HL-60 (cell line): ENCODE results near the gene RPS14.
A peak's percentile ranks its signal among the peaks of the same experiment; 100 is the strongest.

Experiments
- DNase-seq, 2 experiments: peaks; one replicate each; pipeline ENCODE4 v3.0.0-alpha.2; 2010 to 2020; ENCODE audit warnings: low read depth in 1 of 2, low spot score in 1 of 2
- H3K27ac ChIP-seq: fragments of 250-450 bp; sonication (Bioruptor Pico); replicated peaks from 2 replicates; pipeline ENCODE4 v1.5.1; 2020; ENCODE audit warnings: mild to moderate bottlenecking, moderate library complexity
- H3K27me3 ChIP-seq: fragments of 250-450 bp; sonication (Bioruptor Pico); 2 replicates; pipeline ENCODE4 v1.5.1; 2021; ENCODE audit warnings: mild to moderate bottlenecking, moderate library complexity; ENCODE audit not compliant: insufficient read depth, poor library complexity, severe bottlenecking
- H3K4me3 ChIP-seq: replicated peaks from 2 replicates; pipeline ENCODE4 v1.5.1; 2011; ENCODE audit warnings: mild to moderate bottlenecking, control low read depth, low read length; ENCODE audit not compliant: insufficient read depth
- GABPA ChIP-seq: IDR thresholded peaks from 2 replicates; pipeline ENCODE4 v1.6.1; 2012; ENCODE audit warnings: low read depth
- POLR2AphosphoS5 ChIP-seq: IDR thresholded peaks from 2 replicates; pipeline ENCODE4 v1.6.1; 2012; ENCODE audit warnings: low read depth
- SPI1 ChIP-seq: IDR thresholded peaks from 2 replicates; pipeline ENCODE4 v1.6.1; 2012; ENCODE audit warnings: low read depth, mild to moderate bottlenecking, borderline replicate concordance
- TF ChIP-seq, protein P1 (sequence below): IDR thresholded peaks from one replicate; pipeline ENCODE4 v1.5.1; 2011; ENCODE audit warnings: low read length, control low read depth, inconsistent platforms; ENCODE audit not compliant: insufficient read depth
- TF ChIP-seq, protein P2 (sequence below): IDR thresholded peaks from 2 replicates; pipeline ENCODE4 v1.6.1; 2012; ENCODE audit warnings: low read depth; ENCODE audit not compliant: insufficient replicate concordance

RPS14 gene

DNA sequence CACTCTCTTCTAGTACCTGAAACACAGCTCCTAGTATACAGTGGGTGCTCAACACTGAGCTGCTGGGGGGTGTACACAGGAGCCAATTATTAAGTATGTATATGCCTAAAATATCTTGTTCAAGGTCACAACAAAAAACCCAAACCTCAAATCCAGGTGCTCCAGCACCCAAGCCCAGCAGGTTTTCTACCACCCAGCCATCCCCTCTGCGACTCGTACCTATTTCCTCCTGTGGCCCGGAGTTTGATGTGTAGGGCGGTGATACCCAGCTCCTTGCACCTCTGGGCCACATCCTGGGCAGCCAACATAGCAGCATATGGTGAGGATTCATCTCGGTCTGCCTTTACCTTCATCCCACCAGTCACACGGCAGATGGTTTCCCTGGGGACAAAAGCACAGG is 3.0 kb downstream of the RPS14 start:
- H3K4me3 ChIP-seq = no peak overlapping the region
- TF ChIP-seq POLR2AphosphoS5 (peak; percentile 37), GABPA (no peak)
- DNase-seq = no peak
- no peak overlapping the region; the same call in 1 of the 2 replicates for H3K27ac ChIP-seq
- no peaks in the 10 kb centered on the region for H3K27me3 ChIP-seq

DNA sequence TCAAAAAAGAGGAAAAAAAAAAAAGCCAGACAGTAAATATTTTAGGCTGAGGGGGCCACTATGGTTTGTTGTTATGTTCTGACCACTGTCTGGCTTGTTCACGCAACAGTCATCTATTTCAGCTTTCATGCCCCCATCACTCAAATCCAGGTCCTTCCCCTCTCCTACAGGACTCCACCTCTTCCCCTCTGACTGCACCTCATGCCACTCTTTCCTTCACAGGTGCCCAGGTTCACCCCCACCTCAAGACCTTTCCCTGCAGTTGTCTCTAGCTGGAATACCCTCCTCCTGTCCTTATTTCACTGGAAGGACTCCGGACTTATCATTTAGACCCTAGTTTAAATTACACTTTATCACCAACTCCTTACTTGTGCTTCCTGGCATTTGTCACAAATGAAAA is 3.5 kb downstream of the RPS14 start:
- no peak for DNase-seq
- no peak overlapping the region for H3K4me3 ChIP-seq
- no peaks in the 10 kb centered on the region for H3K27me3 ChIP-seq
- no peak for TF ChIP-seq SPI1
- TF ChIP-seq, protein P1, sequence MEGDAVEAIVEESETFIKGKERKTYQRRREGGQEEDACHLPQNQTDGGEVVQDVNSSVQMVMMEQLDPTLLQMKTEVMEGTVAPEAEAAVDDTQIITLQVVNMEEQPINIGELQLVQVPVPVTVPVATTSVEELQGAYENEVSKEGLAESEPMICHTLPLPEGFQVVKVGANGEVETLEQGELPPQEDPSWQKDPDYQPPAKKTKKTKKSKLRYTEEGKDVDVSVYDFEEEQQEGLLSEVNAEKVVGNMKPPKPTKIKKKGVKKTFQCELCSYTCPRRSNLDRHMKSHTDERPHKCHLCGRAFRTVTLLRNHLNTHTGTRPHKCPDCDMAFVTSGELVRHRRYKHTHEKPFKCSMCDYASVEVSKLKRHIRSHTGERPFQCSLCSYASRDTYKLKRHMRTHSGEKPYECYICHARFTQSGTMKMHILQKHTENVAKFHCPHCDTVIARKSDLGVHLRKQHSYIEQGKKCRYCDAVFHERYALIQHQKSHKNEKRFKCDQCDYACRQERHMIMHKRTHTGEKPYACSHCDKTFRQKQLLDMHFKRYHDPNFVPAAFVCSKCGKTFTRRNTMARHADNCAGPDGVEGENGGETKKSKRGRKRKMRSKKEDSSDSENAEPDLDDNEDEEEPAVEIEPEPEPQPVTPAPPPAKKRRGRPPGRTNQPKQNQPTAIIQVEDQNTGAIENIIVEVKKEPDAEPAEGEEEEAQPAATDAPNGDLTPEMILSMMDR = no peak
- peak; percentile 9; the same call in 1 of the 2 replicates for TF ChIP-seq POLR2AphosphoS5
- no peak for TF ChIP-seq GABPA
- no peak overlapping the region for H3K27ac ChIP-seq

DNA sequence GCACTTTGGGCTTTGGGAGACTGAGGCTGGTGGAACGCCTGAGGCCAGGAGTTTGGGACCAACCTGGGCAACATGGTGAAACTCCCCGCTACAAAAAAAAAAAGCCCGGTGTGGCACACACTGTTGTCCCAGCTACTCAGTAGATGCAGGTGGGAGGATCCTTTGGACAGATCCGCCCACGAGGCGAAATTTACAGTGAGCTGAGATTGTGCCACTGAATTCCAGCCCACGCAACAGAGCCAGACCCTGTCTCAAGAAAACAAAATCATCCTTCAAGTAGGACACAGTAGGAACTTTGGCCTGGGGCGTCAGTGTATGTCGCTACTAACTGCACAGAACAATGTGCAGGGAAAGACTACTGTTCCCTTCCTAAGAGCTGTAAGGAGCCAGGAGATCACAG is 4.8 kb downstream of the RPS14 start:
- Histone ChIP-seq H3K27ac (no peak overlapping the region), H3K4me3 (no peak overlapping the region), H3K27me3 (no peaks in the 10 kb centered on the region)
- DNase-seq = no peak
- TF ChIP-seq POLR2AphosphoS5 (no peak), SPI1 (no peak), GABPA (no peak)
- TF ChIP-seq, protein P1 = no peak
- TF ChIP-seq, protein P2, sequence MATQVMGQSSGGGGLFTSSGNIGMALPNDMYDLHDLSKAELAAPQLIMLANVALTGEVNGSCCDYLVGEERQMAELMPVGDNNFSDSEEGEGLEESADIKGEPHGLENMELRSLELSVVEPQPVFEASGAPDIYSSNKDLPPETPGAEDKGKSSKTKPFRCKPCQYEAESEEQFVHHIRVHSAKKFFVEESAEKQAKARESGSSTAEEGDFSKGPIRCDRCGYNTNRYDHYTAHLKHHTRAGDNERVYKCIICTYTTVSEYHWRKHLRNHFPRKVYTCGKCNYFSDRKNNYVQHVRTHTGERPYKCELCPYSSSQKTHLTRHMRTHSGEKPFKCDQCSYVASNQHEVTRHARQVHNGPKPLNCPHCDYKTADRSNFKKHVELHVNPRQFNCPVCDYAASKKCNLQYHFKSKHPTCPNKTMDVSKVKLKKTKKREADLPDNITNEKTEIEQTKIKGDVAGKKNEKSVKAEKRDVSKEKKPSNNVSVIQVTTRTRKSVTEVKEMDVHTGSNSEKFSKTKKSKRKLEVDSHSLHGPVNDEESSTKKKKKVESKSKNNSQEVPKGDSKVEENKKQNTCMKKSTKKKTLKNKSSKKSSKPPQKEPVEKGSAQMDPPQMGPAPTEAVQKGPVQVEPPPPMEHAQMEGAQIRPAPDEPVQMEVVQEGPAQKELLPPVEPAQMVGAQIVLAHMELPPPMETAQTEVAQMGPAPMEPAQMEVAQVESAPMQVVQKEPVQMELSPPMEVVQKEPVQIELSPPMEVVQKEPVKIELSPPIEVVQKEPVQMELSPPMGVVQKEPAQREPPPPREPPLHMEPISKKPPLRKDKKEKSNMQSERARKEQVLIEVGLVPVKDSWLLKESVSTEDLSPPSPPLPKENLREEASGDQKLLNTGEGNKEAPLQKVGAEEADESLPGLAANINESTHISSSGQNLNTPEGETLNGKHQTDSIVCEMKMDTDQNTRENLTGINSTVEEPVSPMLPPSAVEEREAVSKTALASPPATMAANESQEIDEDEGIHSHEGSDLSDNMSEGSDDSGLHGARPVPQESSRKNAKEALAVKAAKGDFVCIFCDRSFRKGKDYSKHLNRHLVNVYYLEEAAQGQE = no peak

DNA sequence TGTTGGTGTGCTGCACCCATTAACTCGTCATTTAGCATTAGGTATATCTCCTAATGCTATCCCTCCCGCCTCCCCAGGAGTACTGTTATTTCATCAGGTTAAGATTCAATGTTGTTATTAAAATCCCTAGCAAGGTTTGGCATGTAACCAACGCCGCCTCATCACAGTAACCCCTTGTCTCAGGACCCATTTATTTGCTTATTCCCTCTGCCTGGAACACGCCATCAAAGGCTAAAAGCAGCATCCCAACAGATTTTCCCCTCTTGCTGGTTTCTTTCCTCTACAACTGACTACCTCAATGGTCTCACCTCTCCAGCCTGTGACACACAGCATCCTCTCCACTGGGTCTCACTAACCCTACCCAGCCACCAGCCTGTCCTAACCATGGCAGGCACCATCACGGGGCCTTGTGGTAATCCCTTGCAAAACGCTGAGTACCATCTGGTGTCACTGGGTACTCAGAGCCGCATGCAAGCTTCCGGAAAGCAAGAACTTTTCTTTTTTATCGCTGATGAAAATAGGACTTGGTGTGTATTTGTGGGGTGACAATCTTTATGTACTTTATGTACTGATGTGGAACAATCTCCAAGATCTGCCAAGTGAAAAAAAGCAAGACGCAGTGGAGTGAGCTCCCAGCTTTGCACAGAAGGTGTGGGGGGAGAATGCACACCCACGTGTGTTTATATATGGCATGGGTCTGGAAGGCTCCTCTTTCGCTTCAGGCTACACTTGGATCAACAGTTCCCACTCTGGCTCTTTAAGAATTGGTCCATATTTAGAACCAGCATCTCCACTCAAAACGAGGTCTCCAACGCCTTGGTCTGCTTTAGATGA is 6.1 kb downstream of the RPS14 start:
- no peak overlapping the region; the same call in 1 of the 2 replicates for H3K27ac ChIP-seq
- no peak overlapping the region for H3K4me3 ChIP-seq
- peak; percentile 95 for TF ChIP-seq POLR2AphosphoS5
- no peak for TF ChIP-seq GABPA
- no peak for TF ChIP-seq SPI1
- H3K27me3 ChIP-seq = no peaks in the 10 kb centered on the region
- DNase-seq = peak in 1 of 2 experiments; percentile 48

DNA sequence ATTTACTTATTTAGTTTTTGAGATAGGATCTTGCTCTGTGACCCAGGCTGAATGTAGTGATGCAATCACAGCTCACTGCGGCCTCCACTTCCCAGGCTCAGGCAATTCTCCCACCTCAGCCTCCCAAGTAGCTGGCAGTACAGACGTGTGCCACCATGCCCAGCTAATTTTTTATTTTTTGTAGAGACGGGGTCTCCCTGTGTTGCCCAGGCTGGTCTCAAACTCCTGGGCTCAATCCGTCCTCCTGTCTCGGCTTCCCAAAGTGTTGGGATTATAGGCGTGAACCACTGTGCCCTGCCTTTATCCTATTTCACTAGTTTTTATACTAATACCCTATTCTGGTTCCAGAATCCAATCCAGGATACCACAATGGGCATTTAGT is 6.8 kb downstream of the RPS14 start:
- Histone ChIP-seq H3K27me3 (no peaks in the 10 kb centered on the region), H3K4me3 (no peak overlapping the region), H3K27ac (no peak overlapping the region; the same call in 1 of the 2 replicates)
- TF ChIP-seq GABPA (no peak), POLR2AphosphoS5 (peak; percentile 70), SPI1 (no peak)
- TF ChIP-seq, protein P1 = no peak
- TF ChIP-seq, protein P2 = no peak
- no peak for DNase-seq
